Left lung (tissue), 10 donors: ENCODE data around the gene FBXO34. TPM values are rescaled to one million over a fixed set of nuclear protein-coding genes. Genes with fewer than 3 reads are reported as not detected.
A peak's percentile ranks its signal among the peaks of the same experiment; 100 is the strongest.

Experiments
- ATAC-seq: fragments of 200-7000 bp; cut with Tn5 transposase; one replicate; pipeline ENCODE4 v1.9.1; 2020; ENCODE audit warnings: moderate library complexity
- DNase-seq, 4 donors: peaks; one replicate each; pipeline ENCODE4 v3.0.0-alpha.2; 2013 to 2020
- H3K27ac ChIP-seq, 2 donors: fragments of 200-600 bp; sonication (generic) in 1 of 2; one replicate each; pipeline versions ENCODE4 v1.5.0 to v1.8.0; 2020 to 2021
- H3K27me3 ChIP-seq, 2 donors: fragments of 200-600 bp; sonication (generic) in 1 of 2; one replicate each; pipeline versions ENCODE4 v1.5.0 to v1.8.0; 2020 to 2021
- H3K36me3 ChIP-seq, 2 donors: fragments of 200-600 bp; sonication (generic) in 1 of 2; one replicate each; pipeline versions ENCODE4 v1.5.0 to v1.8.0; 2020 to 2021
- H3K4me1 ChIP-seq, 2 donors: fragments of 200-600 bp; one replicate each; pipeline ENCODE4 v1.8.0; 2021
- H3K4me3 ChIP-seq, 2 donors: fragments of 200-600 bp; sonication (generic) in 1 of 2; one replicate each; pipeline versions ENCODE4 v1.5.0 to v1.8.0; 2020 to 2021; ENCODE audit warnings: mild to moderate bottlenecking in 1 of 2
- H3K9me3 ChIP-seq, 2 donors: fragments of 200-600 bp; sonication (generic) in 1 of 2; one replicate each; pipeline versions ENCODE4 v1.5.0 to v1.8.0; 2020 to 2021
- CTCF ChIP-seq, 2 donors: fragments of 200-600 bp; sonication (generic) in 1 of 2; IDR thresholded peaks; one replicate each; pipeline versions ENCODE4 v1.5.0 to v1.8.0; 2021; ENCODE audit warnings: antibody characterized with exemption in 2 of 2
- intact Hi-C, 2 donors: fragments of 100-400 bp; cut with DNase I; formaldehyde crosslinking; loops; one replicate each; pipeline versions ENCODE4 v1.11.2 to v1.14.2; 2022
- polyA plus RNA-seq, 6 donors: library from polyadenylated mRNA; unstranded; fragments of 120-200 nt; gene quantifications; one replicate each; pipeline ENCODE4 v1.2.1, GENCODE V29; 2013; ENCODE audit not compliant: insufficient read length in 6 of 6
- total RNA-seq, 2 donors: library from RNA; stranded (reverse); fragmentation: NEBNext Ultra II Directional; extraction: Animal tissue kit (Norgen Biotek cat#: 25700); gene quantifications; one replicate each; pipeline ENCODE4 v1.2.1, GENCODE V29; 2021
- donor health status: DM: no; HTN: yes; CAD: no.
- donor health status: DM: no; HTN: no; CAD: no.

FBXO34 gene
- total and polyA plus RNA-seq, 8 donors, result 24.4 to 43.9 (median 33.5) TPM

- H3K36me3 ChIP-seq, result peaks cover 0 to 16% of the 10 kb centered on the region in 2 donors
- no peak for ATAC-seq
- no peak for TF ChIP-seq CTCF (IDR thresholded peaks at IDR 0.05)
Measured at GRCh38 chr14:55313480-55313879, 42.3 kb downstream of the FBXO34 start.

GRCh38 chr14:55314449-55314848 lies 43.2 kb downstream of the FBXO34 start:
- H3K4me3 ChIP-seq, result no peak overlapping the region
- no peak overlapping the region for H3K27ac ChIP-seq
- no peak for TF ChIP-seq CTCF (IDR thresholded peaks at IDR 0.05)
- no peak for DNase-seq
- H3K27me3 ChIP-seq, result no peaks in the 10 kb centered on the region
- peaks cover 0 to 16% of the 10 kb centered on the region in 2 donors for H3K36me3 ChIP-seq
- peaks cover 0 to 11% of the 10 kb centered on the region in 2 donors for H3K4me1 ChIP-seq
- peaks cover 0 to 15% of the 10 kb centered on the region in 2 donors for H3K9me3 ChIP-seq
- no peak for ATAC-seq
- intact Hi-C loops, result no loop called here

More at GRCh38 chr14:55313480-55313879, 42.3 kb downstream of the FBXO34 start:
- no peak overlapping the region for H3K27ac ChIP-seq
- peaks cover 0 to 15% of the 10 kb centered on the region in 2 donors for H3K9me3 ChIP-seq
- DNase-seq, result no peak
- intact Hi-C loops, result no loop called here
- peaks cover 0 to 12% of the 10 kb centered on the region in 2 donors for H3K4me1 ChIP-seq
- H3K27me3 ChIP-seq, result no peaks in the 10 kb centered on the region
- H3K4me3 ChIP-seq, result no peak overlapping the region

GRCh38 chr14:55316564-55316963 lies 45.3 kb downstream of the FBXO34 start:
- DNase-seq (no peak), ATAC-seq (peak; percentile 24)
- TF ChIP-seq CTCF (IDR thresholded peaks at IDR 0.05), result no peak
- Histone ChIP-seq H3K9me3 (peaks cover 0 to 15% of the 10 kb centered on the region in 2 donors), H3K36me3 (peaks cover 0 to 16% of the 10 kb centered on the region in 2 donors), H3K27me3 (no peaks in the 10 kb centered on the region), H3K27ac (no peak overlapping the region), H3K4me3 (no peak overlapping the region), H3K4me1 (no peaks in the 10 kb centered on the region)
- intact Hi-C loops, result no loop called here

- intact Hi-C loops, result no loop called here
- no peak overlapping the region for H3K4me3 ChIP-seq
- no peaks in the 10 kb centered on the region for H3K4me1 ChIP-seq
- H3K9me3 ChIP-seq, result peaks cover 0 to 6% of the 10 kb centered on the region in 2 donors
- H3K36me3 ChIP-seq, result peaks cover 0 to 10% of the 10 kb centered on the region in 2 donors
- H3K27me3 ChIP-seq, result no peaks in the 10 kb centered on the region
- DNase-seq (no peak), ATAC-seq (no peak)
- no peak overlapping the region for H3K27ac ChIP-seq
- no peak for TF ChIP-seq CTCF (IDR thresholded peaks at IDR 0.05)
Measured at GRCh38 chr14:55317542-55318306, 46.5 kb downstream of the FBXO34 start.

- no peak overlapping the region for H3K27ac ChIP-seq
- H3K4me3 ChIP-seq, result no peak overlapping the region
- H3K36me3 ChIP-seq, result peaks cover 0 to 10% of the 10 kb centered on the region in 2 donors
- no peaks in the 10 kb centered on the region for H3K27me3 ChIP-seq
- ATAC-seq (no peak), DNase-seq (no peak)
- intact Hi-C loops, result no loop called here
- H3K9me3 ChIP-seq, result no peaks in the 10 kb centered on the region
- TF ChIP-seq CTCF (IDR thresholded peaks at IDR 0.05), result no peak
- H3K4me1 ChIP-seq, result no peaks in the 10 kb centered on the region
Measured at GRCh38 chr14:55318694-55319093, 47.5 kb downstream of the FBXO34 start.
